Measurements from ENCODE around the gene PDHB. TPM values are rescaled to one million over a fixed set of nuclear protein-coding genes. Genes with fewer than 3 reads are reported as not detected.

PDHB gene
- total RNA-seq, 4 donors from 2014 or later: 51.5 to 139 (median 77.0) TPM

- Histone ChIP-seq H3K4me3 (replicated peaks in 1 of 3) (peak overlapping the region; percentile 72 to 81 (median 74)), H3K27me3 (no peaks in the 10 kb centered on the region), H3K27ac (peak overlapping the region in 2 of 3 donors; percentile 89 to 91), H3K36me3 (peaks cover 34 to 36% of the 10 kb centered on the region in 2 donors), H3K4me1 (peaks cover 19 to 20% of the 10 kb centered on the region in 2 donors), H3K9me3 (no peaks in the 10 kb centered on the region)
- TF ChIP-seq CTCF (IDR thresholded peaks at IDR 0.05) (no peak), POLR2A (IDR thresholded peaks at IDR 0.05) (no peak)
- DNase-seq: no peak
- WGBS, 2 donors: 61 to 63% methylated on average over 6 of the region's 6 CpGs
- intact Hi-C loops (cut with DNase I): loop anchor here (5.0 kb wide), 1 partner anchor 59 kb away; the partner anchor contains the start of gene KCTD6
Measured at GRCh38 chr3:58432905-58433304, 727 bp downstream of the PDHB start.

GRCh38 chr3:58429657-58430056, 4.0 kb downstream of the PDHB start:
- H3K27ac ChIP-seq: no peak overlapping the region
- intact Hi-C loops (cut with DNase I): loop anchor here (5.0 to 10.0 kb wide), 3 partner anchors 63 to 245 kb away; partner anchors contain the start of genes ACOX2 and KCTD6
- WGBS, 2 donors: 0% methylated on average over 1 of the region's 1 CpG
- no peak for DNase-seq
- H3K36me3 ChIP-seq: peaks cover 64 to 65% of the 10 kb centered on the region in 2 donors
- H3K27me3 ChIP-seq: no peaks in the 10 kb centered on the region
- no peaks in the 10 kb centered on the region for H3K9me3 ChIP-seq
- H3K4me3 ChIP-seq (replicated peaks in 1 of 3): no peak overlapping the region
- peaks cover 13 to 20% of the 10 kb centered on the region in 2 donors for H3K4me1 ChIP-seq
- no peak for TF ChIP-seq CTCF (IDR thresholded peaks at IDR 0.05)
- no peak for TF ChIP-seq POLR2A (IDR thresholded peaks at IDR 0.05)

- Histone ChIP-seq H3K27me3 (no peaks in the 10 kb centered on the region), H3K4me3 (replicated peaks in 1 of 3) (no peak overlapping the region), H3K9me3 (no peaks in the 10 kb centered on the region), H3K36me3 (peaks cover 74 to 77% of the 10 kb centered on the region in 2 donors), H3K4me1 (peaks cover 7 to 18% of the 10 kb centered on the region in 2 donors), H3K27ac (no peak overlapping the region)
- intact Hi-C loops (cut with DNase I): loop anchor here (10.0 kb wide), 2 partner anchors 107 to 243 kb away; partner anchors contain the start of gene ACOX2
- WGBS, 2 donors: 75 to 79% methylated on average over 7 of the region's 7 CpGs
- TF ChIP-seq CTCF (IDR thresholded peaks at IDR 0.05) (no peak), POLR2A (IDR thresholded peaks at IDR 0.05) (no peak)
- DNase-seq: no peak
Measured at GRCh38 chr3:58427661-58428361, 5.8 kb downstream of the PDHB start.

GRCh38 chr3:58425782-58426181, 7.8 kb downstream of the PDHB start:
- no peak overlapping the region for H3K4me3 ChIP-seq (replicated peaks in 1 of 3)
- no peaks in the 10 kb centered on the region for H3K9me3 ChIP-seq
- peaks cover 67 to 92% of the 10 kb centered on the region in 2 donors for H3K36me3 ChIP-seq
- intact Hi-C loops (cut with DNase I): loop anchor here (10.0 kb wide), 2 partner anchors 109 to 241 kb away; partner anchors contain the start of gene ACOX2
- WGBS, 2 donors: 78 to 89% methylated on average over 2 of the region's 2 CpGs
- H3K27ac ChIP-seq: no peak overlapping the region
- TF ChIP-seq POLR2A (IDR thresholded peaks at IDR 0.05) (no peak), CTCF (IDR thresholded peaks at IDR 0.05) (no peak)
- DNase-seq: no peak
- no peaks in the 10 kb centered on the region for H3K27me3 ChIP-seq
- peaks cover 0 to 17% of the 10 kb centered on the region in 2 donors for H3K4me1 ChIP-seq

- TF ChIP-seq CTCF (IDR thresholded peaks at IDR 0.05) (no peak), POLR2A (IDR thresholded peaks at IDR 0.05) (no peak)
- no peak for DNase-seq
- Histone ChIP-seq H3K27me3 (no peaks in the 10 kb centered on the region), H3K4me1 (peaks cover 0 to 22% of the 10 kb centered on the region in 2 donors), H3K27ac (peak overlapping the region in 1 of 3 donors; percentile 34), H3K36me3 (peaks cover 60 to 91% of the 10 kb centered on the region in 2 donors), H3K9me3 (no peaks in the 10 kb centered on the region), H3K4me3 (replicated peaks in 1 of 3) (no peak overlapping the region)
- intact Hi-C loops (cut with DNase I): loop anchor here (10.0 kb wide), 2 partner anchors 110 to 240 kb away; partner anchors contain the start of gene ACOX2
- WGBS, 2 donors: 78 to 82% methylated on average over 8 of the region's 8 CpGs
Measured at GRCh38 chr3:58424613-58425012, 9.0 kb downstream of the PDHB start.
